BJ (cell line): Measurements from ENCODE around the gene CTNNB1. TPM values are rescaled to one million over a fixed set of nuclear protein-coding genes. Genes with fewer than 3 reads are reported as not detected.

Experiments used
- CTCF ChIA-PET: fragments of 350-600 bp; formaldehyde crosslinking; extraction: SDS; loops from one replicate; lab custom pipeline; 2021; ENCODE audit warnings: antibody characterized with exemption, inconsistent platforms; lab: Yijun Ruan, JAX
- POLR2A ChIA-PET: fragments of 300-600 bp; sonication (Branson Sonifier 250); formaldehyde crosslinking; extraction: SDS; loops from one replicate; lab custom pipeline; 2021; ENCODE audit warnings: antibody characterized with exemption; lab: Charles Lee
- DNase-seq: peaks from one replicate; pipeline ENCODE4 v3.0.0-alpha.2; 2011; ENCODE audit warnings: low read depth
- H3K27me3 ChIP-seq: 2 replicates; pipeline ENCODE4 v1.6.0; 2011; ENCODE audit warnings: low read length; ENCODE audit not compliant: control insufficient read depth, insufficient read depth
- H3K36me3 ChIP-seq: 2 replicates; pipeline ENCODE4 v1.5.1; 2011; ENCODE audit warnings: low read length; ENCODE audit not compliant: control insufficient read depth, insufficient read depth
- H3K4me3 ChIP-seq: 2 replicates; pipeline ENCODE4 v1.5.1; 2011; ENCODE audit warnings: low read depth, mild to moderate bottlenecking, control low read depth, low read length
- polyA plus RNA-seq: library from polyadenylated mRNA; depleted of rRNA; stranded (reverse); fragments of >200 nt; gene quantifications from 2 replicates; pipeline ENCODE4 v1.2.3, GENCODE V29; 2011
- TF ChIP-seq, protein P1 (sequence below): IDR thresholded peaks from 2 replicates; pipeline ENCODE4 v1.5.1; 2011; ENCODE audit warnings: low read depth, mild to moderate bottlenecking, control low read depth, inconsistent platforms, low read length, moderate library complexity; ENCODE audit not compliant: insufficient read depth

The CTNNB1 gene
- polyA plus RNA-seq, 1 experiment = 496 TPM

DNA sequence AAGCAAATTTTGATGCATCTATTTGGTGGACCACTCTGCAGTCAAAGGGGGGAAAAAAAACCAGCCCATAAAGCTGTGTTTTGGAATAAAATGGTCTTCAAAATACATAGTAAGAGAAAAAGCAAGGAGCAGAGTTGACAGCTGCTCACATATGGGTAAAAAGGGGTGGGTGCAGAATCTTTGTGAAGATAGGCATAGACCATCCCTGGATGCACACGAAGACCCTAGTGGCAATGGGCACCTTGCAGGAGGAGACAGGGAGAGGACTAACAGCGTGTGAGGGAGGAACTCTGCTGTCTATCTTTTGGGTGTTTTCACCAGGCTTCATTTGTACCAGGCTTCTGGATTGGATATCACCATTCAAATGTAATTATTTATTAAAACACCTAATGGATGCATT, 43.9 kb downstream of the CTNNB1 start:
- no peak for DNase-seq
- Histone ChIP-seq H3K27me3 (no peaks in the 10 kb centered on the region), H3K4me3 (no peak overlapping the region), H3K36me3 (peaks cover 8% of the 10 kb centered on the region)
- ChIA-PET POLR2A (no interaction called here), CTCF (no interaction called here)
- TF ChIP-seq, protein P1, sequence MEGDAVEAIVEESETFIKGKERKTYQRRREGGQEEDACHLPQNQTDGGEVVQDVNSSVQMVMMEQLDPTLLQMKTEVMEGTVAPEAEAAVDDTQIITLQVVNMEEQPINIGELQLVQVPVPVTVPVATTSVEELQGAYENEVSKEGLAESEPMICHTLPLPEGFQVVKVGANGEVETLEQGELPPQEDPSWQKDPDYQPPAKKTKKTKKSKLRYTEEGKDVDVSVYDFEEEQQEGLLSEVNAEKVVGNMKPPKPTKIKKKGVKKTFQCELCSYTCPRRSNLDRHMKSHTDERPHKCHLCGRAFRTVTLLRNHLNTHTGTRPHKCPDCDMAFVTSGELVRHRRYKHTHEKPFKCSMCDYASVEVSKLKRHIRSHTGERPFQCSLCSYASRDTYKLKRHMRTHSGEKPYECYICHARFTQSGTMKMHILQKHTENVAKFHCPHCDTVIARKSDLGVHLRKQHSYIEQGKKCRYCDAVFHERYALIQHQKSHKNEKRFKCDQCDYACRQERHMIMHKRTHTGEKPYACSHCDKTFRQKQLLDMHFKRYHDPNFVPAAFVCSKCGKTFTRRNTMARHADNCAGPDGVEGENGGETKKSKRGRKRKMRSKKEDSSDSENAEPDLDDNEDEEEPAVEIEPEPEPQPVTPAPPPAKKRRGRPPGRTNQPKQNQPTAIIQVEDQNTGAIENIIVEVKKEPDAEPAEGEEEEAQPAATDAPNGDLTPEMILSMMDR = no peak

DNA sequence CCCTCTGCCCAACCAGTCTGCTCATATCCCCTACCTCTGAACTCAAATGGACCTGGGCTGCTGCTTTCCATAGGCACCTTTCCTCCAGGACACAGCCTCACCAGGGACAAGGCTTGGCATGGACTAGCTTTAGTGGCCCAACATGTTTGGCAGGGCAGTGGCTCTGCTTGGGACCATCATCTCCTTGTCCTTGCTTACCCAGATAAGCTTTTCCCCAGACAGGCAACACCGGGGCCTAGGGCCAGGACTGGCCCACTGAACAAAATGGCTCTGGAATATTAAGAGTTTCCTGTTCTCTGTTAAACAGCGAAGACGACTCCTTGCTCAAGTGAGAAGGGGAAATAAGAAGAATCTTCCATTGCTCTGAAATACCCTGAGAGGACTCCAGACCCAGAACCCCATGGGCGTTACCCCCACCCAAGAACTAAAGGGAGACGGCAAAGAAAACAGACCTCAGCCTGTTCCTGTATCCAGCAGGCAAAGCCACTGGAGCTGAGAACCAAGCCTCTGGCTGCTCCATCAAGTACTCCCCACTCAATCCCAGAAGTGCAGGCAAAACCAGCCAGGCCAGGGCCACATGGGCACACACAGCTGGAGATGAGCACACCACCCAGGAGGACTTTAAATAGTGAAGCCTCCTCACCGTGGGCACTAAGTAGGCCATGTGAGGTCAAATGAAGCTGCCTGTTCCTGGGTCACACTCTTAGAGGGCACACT, 45.5 kb downstream of the CTNNB1 start:
- DNase-seq = no peak
- Histone ChIP-seq H3K36me3 (peaks cover 1% of the 10 kb centered on the region), H3K4me3 (no peak overlapping the region), H3K27me3 (no peaks in the 10 kb centered on the region)
- ChIA-PET POLR2A (no interaction called here), CTCF (no interaction called here)
- TF ChIP-seq, protein P1 = no peak

DNA sequence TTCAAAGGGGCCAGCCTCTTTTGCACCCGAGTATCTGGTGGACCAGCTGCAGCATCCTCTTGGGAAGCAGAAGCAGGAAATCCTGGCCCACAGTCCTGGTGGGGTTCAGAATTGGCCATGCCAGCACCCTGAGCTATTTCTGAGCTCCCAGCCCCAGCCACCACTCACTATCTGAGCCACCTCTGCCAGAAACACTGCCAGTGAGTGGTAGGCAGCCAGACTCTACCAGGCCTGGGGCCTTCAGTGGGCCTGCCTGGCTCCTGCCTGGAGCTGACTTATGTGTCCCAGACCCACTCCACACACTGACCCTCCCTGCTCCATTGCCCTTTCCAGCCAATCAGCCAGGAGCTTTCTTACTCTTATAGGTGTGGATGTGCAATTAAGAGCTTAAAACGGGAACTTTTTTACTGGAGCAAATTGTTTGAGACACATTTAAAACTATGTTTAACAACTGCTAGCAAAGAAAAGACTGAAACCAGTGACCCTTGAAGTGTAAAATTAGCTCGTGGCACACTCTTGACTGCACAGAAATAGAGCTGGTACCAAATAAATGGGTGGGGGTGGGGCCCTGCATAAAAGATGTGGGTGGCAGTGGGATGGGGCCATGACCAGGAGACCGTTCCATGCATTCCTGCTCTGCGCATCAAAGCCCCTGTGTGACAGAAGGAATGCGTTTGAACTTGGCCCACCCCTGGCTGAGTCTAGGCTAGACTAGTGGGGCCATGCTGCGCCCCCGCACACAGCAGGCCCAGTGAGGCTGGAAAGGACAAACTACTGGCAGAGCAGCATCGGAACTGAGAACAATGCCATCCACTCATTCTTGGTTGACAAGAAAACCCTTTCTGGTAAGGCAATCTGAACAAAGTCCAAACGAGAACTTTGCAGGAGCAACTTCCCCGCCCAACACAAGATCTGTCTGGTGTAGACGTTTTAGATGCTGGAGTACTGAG, 48.0 kb downstream of the CTNNB1 start:
- TF ChIP-seq, protein P1 = no peak
- H3K4me3 ChIP-seq = no peak overlapping the region
- H3K27me3 ChIP-seq = no peaks in the 10 kb centered on the region
- DNase-seq = no peak
- POLR2A ChIA-PET = no interaction called here
- H3K36me3 ChIP-seq = peaks cover 1% of the 10 kb centered on the region
- CTCF ChIA-PET = interaction anchor here (0.8 kb wide), 1 partner anchor 666 kb away, joined by 3 read pairs; no protein-coding TSS in a partner anchor

DNA sequence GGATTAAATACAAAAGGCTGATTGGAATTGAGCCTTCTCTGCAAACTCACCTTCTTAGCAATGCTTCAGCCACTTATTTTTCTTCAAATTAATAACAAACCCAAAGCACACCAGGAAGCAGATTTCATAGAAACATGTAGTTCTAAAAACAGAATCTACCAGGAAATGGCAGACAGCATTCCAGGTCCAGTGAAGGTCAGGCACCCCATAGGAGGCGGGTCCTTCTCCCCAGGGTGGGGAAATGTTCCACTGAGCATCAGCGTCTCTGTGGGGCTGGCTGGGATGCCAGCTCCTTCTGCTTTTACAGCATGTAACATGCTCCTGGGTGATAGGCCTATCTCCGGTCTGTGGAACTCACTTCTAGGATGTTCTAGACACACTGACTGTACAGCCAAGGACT, 49.2 kb downstream of the CTNNB1 start:
- CTCF ChIA-PET = no interaction called here
- TF ChIP-seq, protein P1 = no peak
- Histone ChIP-seq H3K36me3 (peaks cover 1% of the 10 kb centered on the region), H3K27me3 (no peaks in the 10 kb centered on the region), H3K4me3 (no peak overlapping the region)
- no peak for DNase-seq
- POLR2A ChIA-PET = no interaction called here

DNA sequence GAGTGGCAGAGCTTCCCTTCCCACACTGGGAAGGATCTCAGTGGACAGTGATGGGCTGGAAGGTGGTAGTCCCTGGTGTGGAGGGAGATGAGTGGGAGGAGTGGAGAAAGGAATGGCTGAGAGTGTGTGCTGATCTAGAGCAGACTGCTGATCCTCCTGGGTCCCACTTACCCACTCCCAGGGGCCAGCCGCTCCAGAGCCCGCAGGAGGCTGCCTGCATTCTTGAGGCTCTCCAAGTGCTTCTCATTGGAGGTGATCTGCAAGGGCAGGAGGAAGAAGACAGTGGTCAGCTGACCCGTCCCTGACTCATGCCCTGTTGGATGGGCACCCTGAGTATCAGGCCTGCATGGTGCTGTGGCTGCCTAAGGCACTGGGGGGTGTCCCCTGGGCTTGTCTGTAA, 50.0 kb downstream of the CTNNB1 start:
- no peak overlapping the region for H3K4me3 ChIP-seq
- TF ChIP-seq, protein P1 = no peak
- ChIA-PET POLR2A (no interaction called here), CTCF (no interaction called here)
- DNase-seq = no peak
- H3K27me3 ChIP-seq = no peaks in the 10 kb centered on the region
- 0 out of 2 replicates have a peak, but pooled peaks cover 1% of the 10 kb centered on the region for H3K36me3 ChIP-seq
